NCI-H446 (cell line): ENCODE results near the gene ZIK1.
A peak's percentile ranks its signal among the peaks of the same experiment; 100 is the strongest.

Source experiments
- DNase-seq, 2 experiments: peaks; one replicate each; lab custom pipeline; 2025; lab: John Stamatoyannopoulos, UW

Gene ZIK1

DNA sequence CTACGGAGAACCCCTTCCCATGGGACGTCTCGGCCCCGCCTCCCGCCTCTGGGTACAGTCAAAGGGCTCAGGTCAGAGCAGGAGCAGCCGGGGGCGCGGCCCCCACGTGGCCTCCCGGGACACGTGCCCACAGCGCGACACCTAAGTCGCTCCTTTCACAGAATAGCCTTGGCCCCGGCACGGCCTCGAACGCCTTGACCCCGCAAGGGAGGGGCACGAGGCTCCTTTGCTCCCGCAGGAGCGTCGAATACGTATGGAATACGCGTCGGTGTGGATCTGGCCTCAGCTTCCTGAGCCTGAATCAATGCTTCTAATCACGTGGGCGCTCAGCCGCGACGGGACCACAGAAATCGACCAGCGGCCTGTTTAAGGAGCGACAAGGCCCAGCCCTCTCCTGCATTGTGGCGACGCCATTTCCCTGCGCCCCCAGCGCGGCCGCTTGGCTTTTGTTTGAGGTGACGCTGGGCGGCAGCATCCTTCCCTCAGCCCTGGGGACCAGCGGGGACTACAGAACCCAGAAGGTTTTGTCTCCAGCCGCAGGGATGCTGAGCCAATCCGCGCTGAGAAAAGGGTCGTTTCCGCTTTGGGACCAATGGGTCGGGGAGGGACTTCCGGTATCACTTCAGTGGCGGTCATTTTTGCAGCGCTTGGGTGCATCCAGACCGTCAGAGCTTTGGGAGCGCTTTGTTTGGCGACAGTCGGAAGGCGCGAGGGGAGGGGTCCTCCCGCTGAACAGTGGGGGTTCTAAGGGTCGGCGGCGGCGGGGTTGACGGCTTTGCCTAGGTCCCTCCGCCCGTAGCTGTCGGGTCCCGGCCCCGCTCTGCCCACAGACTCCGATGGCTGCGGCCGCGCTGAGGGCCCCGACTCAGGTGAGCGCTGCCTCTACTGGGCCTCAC is at the start of gene ZIK1:
TSS of gene ZIK1 (plus strand) at position 625 of the 896 bp plus-strand sequence. CDS start at position 837, 212 bp downstream.
- peak in 1 of 2 experiments; percentile 80 for DNase-seq

- DNase-seq = no peak
These were observed 45.9 kb upstream of the ZIK1 start for GRCh38 chr19:57537953-57538547.

- no peak for DNase-seq
These were observed 37.4 kb upstream of the ZIK1 start for GRCh38 chr19:57546513-57546912.

DNA sequence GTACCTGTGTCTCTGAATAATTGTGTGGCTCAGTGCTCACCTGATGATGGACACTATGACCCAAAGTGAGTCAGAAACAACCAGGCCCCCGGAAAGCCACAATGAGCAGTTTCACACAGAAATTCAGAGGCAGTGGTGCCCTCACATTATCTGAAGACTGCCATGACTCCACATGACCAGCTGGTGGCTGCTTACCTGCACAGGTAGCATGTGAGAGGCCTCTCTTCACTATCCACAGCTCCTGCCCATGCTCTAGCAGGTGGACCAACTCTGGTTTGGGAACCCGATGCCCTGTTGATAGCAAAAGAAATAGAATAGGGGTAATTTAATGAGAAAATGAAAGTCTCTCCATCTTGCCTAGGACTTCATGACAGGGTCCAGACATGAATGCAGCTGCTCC is 31.5 kb upstream of the ZIK1 start:
- DNase-seq = no peak

GRCh38 chr19:57557659-57558058 is 26.3 kb upstream of the ZIK1 start:
- no peak for DNase-seq

DNA sequence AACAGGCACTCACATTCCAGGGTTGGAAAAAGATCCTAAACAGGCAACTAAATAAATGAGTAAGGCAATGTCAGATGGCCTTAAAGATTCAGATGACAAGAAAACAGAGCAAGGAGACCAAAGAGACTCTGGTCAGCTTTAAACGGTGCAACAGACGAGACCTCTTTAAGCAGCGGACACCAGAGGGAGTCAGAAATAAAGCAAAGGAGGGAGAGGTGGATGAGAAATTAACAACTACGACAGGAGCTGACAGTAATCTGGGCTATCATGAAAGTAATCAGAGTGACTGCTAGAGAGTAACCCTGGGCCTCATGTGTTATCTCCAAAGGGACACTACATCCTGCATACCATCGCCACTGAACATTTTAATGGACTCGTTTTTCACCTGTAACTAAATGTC is 25.4 kb upstream of the ZIK1 start:
- no peak for DNase-seq

DNA sequence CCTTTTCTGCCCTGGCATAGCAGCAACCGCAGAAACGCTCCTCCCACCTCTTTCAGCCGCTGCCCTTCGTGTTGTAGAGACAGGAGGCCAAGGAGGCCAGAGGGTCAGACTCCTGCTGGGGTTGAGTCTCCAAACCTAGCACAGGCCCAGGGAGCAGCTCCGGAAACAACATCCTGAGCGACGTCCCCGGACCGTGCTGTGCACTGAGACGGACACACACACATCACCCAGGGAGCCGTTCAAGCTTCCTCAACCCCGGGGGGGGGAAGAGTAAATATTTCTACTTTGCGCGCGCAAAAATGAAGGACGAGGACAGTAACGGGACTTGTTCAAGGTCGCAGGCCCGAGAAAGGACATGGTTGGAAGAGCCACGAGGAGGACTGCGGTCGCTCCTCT is 24.9 kb upstream of the ZIK1 start:
- no peak for DNase-seq

DNA sequence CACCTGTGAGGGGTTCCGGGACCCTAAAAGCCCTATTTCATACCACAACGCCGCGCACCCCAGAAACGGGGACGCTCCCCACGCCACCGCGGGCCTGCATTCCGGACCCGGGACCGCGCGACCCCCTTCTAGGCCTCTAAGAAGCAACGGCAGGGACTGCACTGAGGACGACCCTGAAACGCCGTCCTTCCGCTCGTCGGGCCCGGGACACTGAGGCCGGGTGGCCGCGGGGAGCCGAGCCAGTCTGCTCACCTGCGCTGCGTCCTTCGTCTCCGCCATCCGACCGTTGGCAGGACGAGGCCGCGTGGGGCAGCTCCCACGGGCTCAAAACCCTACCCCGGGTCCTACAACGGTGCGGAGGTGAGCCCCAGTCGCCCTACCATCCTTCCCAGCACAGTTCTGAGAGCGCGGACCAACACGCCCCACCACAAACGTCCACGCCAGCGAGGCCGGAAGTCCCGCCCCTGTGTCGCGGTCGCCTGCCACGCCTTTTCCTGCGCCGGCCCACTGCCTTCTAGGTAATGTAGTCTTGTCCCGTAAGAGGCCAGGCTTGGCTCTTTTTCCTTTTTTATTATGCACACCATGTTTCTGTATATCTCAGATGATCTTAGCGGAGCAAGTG is 24.4 kb upstream of the ZIK1 start, which contains the start of gene ZNF550:
TSS of gene ZNF550 (minus strand) at position 460 of the 622 bp plus-strand sequence. CDS start at position 279, 181 bp downstream.
- DNase-seq = peak; percentile 44 to 81

GRCh38 chr19:57560049-57560491 is 23.9 kb upstream of the ZIK1 start:
- DNase-seq = no peak

GRCh38 chr19:57563547-57563946 is 20.4 kb upstream of the ZIK1 start:
- DNase-seq = no peak

DNA sequence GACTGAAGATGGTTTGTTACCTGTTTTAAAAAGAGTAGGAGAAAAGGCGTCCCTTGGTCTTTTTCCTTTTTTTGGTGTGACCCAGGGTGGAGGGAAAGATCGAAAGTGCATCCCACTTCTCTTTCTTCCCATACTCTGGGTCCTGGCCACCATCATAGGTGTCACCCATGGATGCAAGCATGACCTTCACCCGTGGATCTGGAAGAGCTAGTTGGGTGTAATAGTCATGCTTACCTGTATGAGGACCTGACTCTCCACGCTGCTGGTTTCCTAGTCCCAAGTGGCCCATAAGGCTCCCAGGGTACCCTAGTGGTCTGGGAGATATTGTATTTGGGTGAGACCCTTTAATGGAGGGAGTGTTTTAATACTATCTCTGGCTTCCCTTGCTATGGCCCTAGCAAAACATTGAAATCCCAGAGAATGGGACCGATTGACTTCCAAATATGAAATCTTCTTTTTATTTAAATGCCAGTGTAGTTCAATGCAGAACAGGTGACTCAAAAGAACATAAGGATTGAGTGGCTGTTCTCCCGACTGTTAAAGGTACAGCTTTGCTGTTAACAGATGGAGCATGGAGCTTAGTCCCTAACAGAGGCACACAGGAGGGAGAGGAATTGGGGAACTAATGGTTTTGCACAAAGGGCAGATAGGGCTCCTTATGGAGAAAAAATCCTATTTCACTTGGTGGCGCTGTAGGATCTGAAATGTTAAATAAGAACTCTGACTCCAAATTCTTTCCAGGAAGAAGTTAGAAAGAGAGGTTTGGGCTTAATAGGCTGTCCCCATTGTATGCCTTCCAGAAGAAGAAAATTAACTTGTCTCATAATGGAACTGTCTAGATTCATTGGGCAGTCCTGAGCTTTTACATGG is 17.3 kb upstream of the ZIK1 start:
- no peak for DNase-seq

GRCh38 chr19:57570707-57571106 is 13.2 kb upstream of the ZIK1 start:
- no peak for DNase-seq

DNA sequence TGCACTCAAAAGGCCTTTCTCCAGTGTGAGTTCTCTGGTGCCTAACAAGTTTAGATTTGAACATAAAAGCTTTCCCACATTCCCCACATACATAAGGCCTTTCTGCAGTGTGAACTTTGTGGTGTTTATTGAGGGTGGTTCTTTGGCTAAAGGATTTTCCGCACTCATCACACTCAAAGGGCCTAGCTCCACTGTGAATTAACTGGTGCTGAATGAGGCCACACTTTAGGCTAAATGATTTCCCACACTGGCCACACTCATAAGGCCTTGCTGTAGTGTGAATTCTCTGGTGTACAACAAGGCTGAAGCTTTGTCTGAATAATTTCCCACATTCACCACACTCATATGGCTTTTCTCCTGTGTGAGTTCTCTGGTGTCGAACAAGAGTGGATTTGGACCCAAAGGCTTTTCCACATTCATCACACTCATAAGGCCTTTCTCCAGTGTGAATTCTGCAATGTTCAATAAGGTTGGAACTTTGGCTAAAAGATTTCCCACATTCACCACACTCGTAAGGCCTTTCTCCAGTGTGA is 11.5 kb upstream of the ZIK1 start:
- DNase-seq = no peak

GRCh38 chr19:57576661-57577060 is 7.3 kb upstream of the ZIK1 start:
- DNase-seq = no peak

DNA sequence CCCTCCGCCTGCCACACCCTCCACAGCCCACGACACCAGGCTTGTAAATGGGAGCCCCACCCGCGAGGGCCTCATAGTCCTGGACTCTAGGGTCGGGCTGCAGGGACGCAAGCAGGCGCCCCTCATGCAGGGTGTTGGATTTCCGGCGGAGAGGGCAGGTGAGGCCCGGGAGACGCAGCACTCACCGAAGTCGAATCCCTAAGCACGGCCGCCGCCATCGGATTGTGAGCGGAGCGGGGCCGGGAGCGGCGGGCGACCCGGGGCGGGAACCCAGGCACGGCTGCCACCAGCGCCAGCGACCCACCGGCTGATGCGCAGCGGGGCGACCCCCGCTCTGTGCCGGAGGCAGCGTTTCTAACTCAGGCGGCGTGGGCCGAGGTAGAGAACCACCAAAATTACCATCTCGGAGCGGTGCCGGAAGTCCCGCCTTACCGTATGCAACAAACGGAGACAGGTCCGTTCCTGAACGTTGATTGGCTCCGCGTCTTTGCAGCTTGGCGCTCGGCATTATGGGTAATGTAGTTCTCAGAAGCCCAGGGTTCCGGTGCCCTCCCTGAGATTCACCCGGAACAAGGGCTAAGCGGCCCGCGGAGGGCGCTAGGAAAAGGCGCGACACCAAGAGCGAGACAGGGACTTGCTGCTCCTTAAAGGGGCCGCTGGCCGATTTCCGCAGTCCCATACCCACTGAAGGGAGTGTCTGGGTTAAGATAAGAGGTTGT is 5.3 kb upstream of the ZIK1 start, which contains the start of gene ZNF416:
TSS of gene ZNF416 (minus strand) at position 425 of the 719 bp plus-strand sequence. CDS start at position 218, 207 bp downstream.
- peak; percentile 96 to 99 for DNase-seq

GRCh38 chr19:57583104-57583520 is 833 bp upstream of the ZIK1 start:
- no peak for DNase-seq

GRCh38 chr19:57587529-57587928 is 3.6 kb downstream of the ZIK1 start:
- DNase-seq = no peak

GRCh38 chr19:57599377-57599760 is 15.4 kb downstream of the ZIK1 start:
- DNase-seq = no peak

DNA sequence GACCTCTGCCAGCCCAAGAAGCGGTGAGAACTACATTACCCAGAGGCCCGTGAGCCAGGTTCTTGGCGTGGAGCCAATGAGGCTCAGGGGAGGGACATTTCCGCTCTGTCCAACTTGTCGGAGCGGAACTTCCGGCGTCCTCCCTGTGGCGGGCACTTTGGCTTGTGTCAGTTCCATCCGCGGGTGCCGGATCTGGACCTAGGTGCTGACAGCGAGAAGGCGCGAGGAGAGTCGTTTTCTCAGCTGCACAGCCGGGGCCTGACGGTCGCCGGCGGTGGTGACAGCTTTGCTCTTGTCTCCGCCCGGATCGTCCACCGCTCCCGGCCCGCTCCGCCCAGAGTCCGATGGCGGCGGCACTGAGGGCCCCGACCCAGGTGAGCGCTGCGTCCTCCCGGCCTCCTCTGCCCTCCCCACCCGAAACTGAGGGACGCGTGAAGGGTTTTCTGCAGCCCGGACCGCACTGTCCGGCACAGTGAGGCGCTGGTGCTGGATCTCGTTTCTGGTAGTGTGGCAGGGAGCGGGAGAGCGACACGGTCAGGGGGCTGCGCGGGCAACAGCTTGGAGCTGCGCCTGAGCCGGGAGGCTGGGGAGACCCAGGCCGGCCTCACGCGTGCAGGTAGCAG is 15.9 kb downstream of the ZIK1 start, which contains the start of gene ZNF530:
TSS of gene ZNF530 (plus strand) at position 125 of the 623 bp plus-strand sequence. CDS start 4,461 bp downstream, outside the sequence.
- peak; percentile 92 to 96 for DNase-seq

GRCh38 chr19:57606931-57607330 is 23.0 kb downstream of the ZIK1 start:
- DNase-seq = no peak
